WTC11 (cell line): ENCODE data around the gene BICRA. TPM values are rescaled to one million over a fixed set of nuclear protein-coding genes. Genes with fewer than 3 reads are reported as not detected.

Experiments used
- ATAC-seq: fragments of 200-7000 bp; cut with Tn5 transposase; 2 replicates; pipeline ENCODE4 v1.10.0; 2021; ENCODE audit warnings: mild to moderate bottlenecking, moderate library complexity
- CTCF ChIA-PET: fragments of 300-600 bp; sonication (Branson Sonifier 250); formaldehyde crosslinking; loops from one replicate; lab custom pipeline; 2021; ENCODE audit warnings: antibody characterized with exemption; lab: Charles Lee
- POLR2A ChIA-PET: fragments of 350-600 bp; sonication (Branson Sonifier 250); formaldehyde crosslinking; loops from one replicate; lab custom pipeline; 2021; ENCODE audit warnings: antibody characterized with exemption; lab: Charles Lee
- DNase-seq: peaks from one replicate; pipeline ENCODE4 v3.0.0; 2021; ENCODE audit warnings: low spot score
- H3K27ac Mint-ChIP-seq: 2 replicates; pipeline ENCODE4 v1.8.0; 2021; ENCODE audit warnings: mixed read lengths
- H3K27me3 Mint-ChIP-seq: 2 replicates; pipeline ENCODE4 v1.8.0; 2021; ENCODE audit warnings: low read depth, mild to moderate bottlenecking, moderate library complexity, mixed read lengths
- H3K36me3 Mint-ChIP-seq: 2 replicates; pipeline ENCODE4 v1.8.0; 2021; ENCODE audit warnings: mixed read lengths
- H3K4me1 Mint-ChIP-seq: 2 replicates; pipeline ENCODE4 v1.8.0; 2022; ENCODE audit warnings: mixed read lengths
- H3K4me3 Mint-ChIP-seq: 2 replicates; pipeline ENCODE4 v1.8.0; 2021; ENCODE audit warnings: mild to moderate bottlenecking, moderate library complexity, mixed read lengths
- H3K9me3 Mint-ChIP-seq: 2 replicates; pipeline ENCODE4 v1.8.0; 2021; ENCODE audit warnings: mixed read lengths
- CDX4 ChIP-seq: fragments of 250-450 bp; sonication (Bioruptor Pico); IDR thresholded peaks from 2 replicates; pipeline ENCODE4 v1.9.0; 2021; ENCODE audit warnings: moderate library complexity, mild to moderate bottlenecking, inconsistent platforms, borderline replicate concordance
- CREB1 ChIP-seq: sonication (generic); formaldehyde crosslinking; IDR thresholded peaks from 2 replicates; pipeline ENCODE4 v1.8.0; 2023; ENCODE audit warnings: mild to moderate bottlenecking, missing genetic modification reagents
- CREM ChIP-seq: sonication (generic); formaldehyde crosslinking; IDR thresholded peaks from 2 replicates; pipeline ENCODE4 v1.8.1; 2022; ENCODE audit warnings: mild to moderate bottlenecking, missing genetic modification reagents, moderate library complexity
- EMX1 ChIP-seq: fragments of 250-450 bp; sonication (Bioruptor Pico); IDR thresholded peaks from 2 replicates; pipeline ENCODE4 v1.8.0; 2021; ENCODE audit warnings: mild to moderate bottlenecking
- ERG ChIP-seq: fragments of 250-450 bp; sonication (Bioruptor Pico); IDR thresholded peaks from 2 replicates; pipeline ENCODE4 v1.8.0; 2021; ENCODE audit warnings: mild to moderate bottlenecking
- FOXK1 ChIP-seq: sonication (generic); formaldehyde crosslinking; IDR thresholded peaks from 2 replicates; pipeline ENCODE4 v1.8.0; 2022; ENCODE audit warnings: mild to moderate bottlenecking, moderate library complexity, missing genetic modification reagents
- GTF2I ChIP-seq: fragments of 250-450 bp; sonication (Bioruptor Pico); conservative IDR thresholded peaks from 2 replicates; pipeline ENCODE4 v1.4.0; 2021; ENCODE audit warnings: mild to moderate bottlenecking
- IRF1 ChIP-seq: sonication (generic); formaldehyde crosslinking; IDR thresholded peaks from 2 replicates; pipeline ENCODE4 v1.8.0; 2023; ENCODE audit warnings: missing genetic modification reagents
- PRDM15 ChIP-seq: sonication (generic); formaldehyde crosslinking; IDR thresholded peaks from 2 replicates; pipeline ENCODE4 v1.8.0; 2022; ENCODE audit warnings: missing genetic modification reagents
- STAT6 ChIP-seq: sonication (generic); formaldehyde crosslinking; conservative IDR thresholded peaks from 2 replicates; pipeline ENCODE4 v1.8.1; 2023; ENCODE audit warnings: mild to moderate bottlenecking, low read depth, missing genetic modification reagents, moderate library complexity
- TCF7 ChIP-seq: sonication (generic); formaldehyde crosslinking; IDR thresholded peaks from 2 replicates; pipeline ENCODE4 v1.8.0; 2022; ENCODE audit warnings: mild to moderate bottlenecking, low read depth, missing genetic modification reagents, moderate library complexity
- TEAD1 ChIP-seq: sonication (generic); formaldehyde crosslinking; IDR thresholded peaks from 2 replicates; pipeline ENCODE4 v1.8.0; 2022; ENCODE audit warnings: mild to moderate bottlenecking, missing genetic modification reagents
- ZNF121 ChIP-seq: sonication (generic); formaldehyde crosslinking; IDR thresholded peaks from 2 replicates; pipeline ENCODE4 v1.8.0; 2023; ENCODE audit warnings: missing genetic modification reagents
- ZNF138 ChIP-seq: sonication (generic); formaldehyde crosslinking; conservative IDR thresholded peaks from 2 replicates; pipeline ENCODE4 v1.8.1; 2022; ENCODE audit warnings: mild to moderate bottlenecking, moderate library complexity, missing genetic modification reagents
- ZNF219 ChIP-seq: sonication (generic); formaldehyde crosslinking; IDR thresholded peaks from 2 replicates; pipeline ENCODE4 v1.8.0; 2023; ENCODE audit warnings: missing genetic modification reagents, mild to moderate bottlenecking, borderline replicate concordance
- ZNF263 ChIP-seq: sonication (generic); formaldehyde crosslinking; IDR thresholded peaks from 2 replicates; pipeline ENCODE4 v1.8.1; 2022; ENCODE audit warnings: low read depth, mild to moderate bottlenecking, moderate library complexity, missing genetic modification reagents
- ZNF281 ChIP-seq: sonication (generic); formaldehyde crosslinking; IDR thresholded peaks from 2 replicates; pipeline ENCODE4 v1.8.0; 2023; ENCODE audit warnings: mild to moderate bottlenecking, missing genetic modification reagents
- ZSCAN18 ChIP-seq: fragments of 250-450 bp; sonication (Bioruptor Pico); IDR thresholded peaks from 2 replicates; pipeline ENCODE4 v2.1.2; 2022; ENCODE audit warnings: mild to moderate bottlenecking, moderate library complexity
- total RNA-seq: library from RNA; stranded (reverse); gene quantifications from 3 replicates; pipeline ENCODE4 v1.2.3, GENCODE V29; 2021

Gene BICRA
- total RNA-seq, 1 experiment from 2014 or later: 30.3 TPM

- ATAC-seq: no peak
- Mint-ChIP-seq H3K27me3 (no peaks in the 10 kb centered on the region), H3K36me3 (peaks cover 7% of the 10 kb centered on the region), H3K9me3 (no peaks in the 10 kb centered on the region; the same call in 1 of the 2 replicates), H3K4me1 (peaks cover 68% of the 10 kb centered on the region), H3K4me3 (no peak overlapping the region), H3K27ac (peak overlapping the region; percentile 97)
- POLR2A ChIA-PET: no interaction called here
- TF ChIP-seq CREM (CRISPR knock-in tag) (no peak), ZNF281 (CRISPR knock-in tag) (no peak), STAT6 (CRISPR knock-in tag) (no peak), ZNF219 (CRISPR knock-in tag) (no peak), EMX1 (CRISPR knock-in tag) (no peak), TEAD1 (CRISPR knock-in tag) (no peak), ZNF263 (CRISPR knock-in tag) (no peak), FOXK1 (no peak)
- DNase-seq: no peak
- CTCF ChIA-PET: no interaction called here
These were observed 5.6 kb downstream of the BICRA start for GRCh38 chr19:47614559-47614958.

GRCh38 chr19:47615230-47615629 lies 6.3 kb downstream of the BICRA start:
- no peak for DNase-seq
- ChIA-PET POLR2A (no interaction called here), CTCF (no interaction called here)
- Mint-ChIP-seq H3K27me3 (no peaks in the 10 kb centered on the region), H3K27ac (peak overlapping the region; percentile 86), H3K4me3 (no peak overlapping the region), H3K4me1 (peaks cover 75% of the 10 kb centered on the region), H3K9me3 (no peaks in the 10 kb centered on the region; the same call in 1 of the 2 replicates), H3K36me3 (peaks cover 7% of the 10 kb centered on the region)
- ATAC-seq: no peak
- TF ChIP-seq ZNF121 (CRISPR knock-in tag): peak; percentile 61; the same call in 1 of the 2 replicates
- TF ChIP-seq CREB1 (CRISPR knock-in tag): no peak
- TF ChIP-seq ZNF138 (CRISPR knock-in tag): no peak

GRCh38 chr19:47615714-47616113 lies 6.8 kb downstream of the BICRA start:
- DNase-seq (no peak), ATAC-seq (no peak)
- Mint-ChIP-seq H3K27me3 (no peaks in the 10 kb centered on the region), H3K36me3 (peaks cover 7% of the 10 kb centered on the region), H3K27ac (peak overlapping the region; percentile 94; the same call in 1 of the 2 replicates), H3K9me3 (no peaks in the 10 kb centered on the region; the same call in 1 of the 2 replicates), H3K4me1 (peaks cover 76% of the 10 kb centered on the region), H3K4me3 (no peak overlapping the region)
- POLR2A ChIA-PET: no interaction called here
- CTCF ChIA-PET: no interaction called here
- TF ChIP-seq TCF7 (CRISPR knock-in tag): no peak
- no peak for TF ChIP-seq CDX4
- TF ChIP-seq PRDM15: no peak
- TF ChIP-seq CREM (CRISPR knock-in tag): no peak
- TF ChIP-seq ZSCAN18 (CRISPR knock-in tag): no peak
- no peak for TF ChIP-seq ZNF263 (CRISPR knock-in tag)
- TF ChIP-seq ZNF138 (CRISPR knock-in tag): no peak
- TF ChIP-seq ZNF121 (CRISPR knock-in tag): peak; percentile 14; the same call in 1 of the 2 replicates
- 0 out of 2 replicates have a peak, but pooled peaks have one; percentile 6 for TF ChIP-seq GTF2I (CRISPR knock-in tag)
- 0 out of 2 replicates have a peak, but pooled peaks have one; percentile 56 for TF ChIP-seq IRF1 (CRISPR knock-in tag)
- TF ChIP-seq ERG (CRISPR knock-in tag): no peak
